NCI-H82 treated with DMSO at 0.1 percent for 48 hours (cell line): ENCODE results near the gene WDR49.
"Not testable (repeated sequence)": the region's sequence is repeated elsewhere in the genome, so short reads cannot be mapped to it uniquely, and the experiment has no call there.

Experiments
- DNase-seq: peaks from one replicate; lab custom pipeline; 2025; ENCODE audit not compliant: unreplicated experiment; lab: John Stamatoyannopoulos, UW

WDR49 gene

DNA sequence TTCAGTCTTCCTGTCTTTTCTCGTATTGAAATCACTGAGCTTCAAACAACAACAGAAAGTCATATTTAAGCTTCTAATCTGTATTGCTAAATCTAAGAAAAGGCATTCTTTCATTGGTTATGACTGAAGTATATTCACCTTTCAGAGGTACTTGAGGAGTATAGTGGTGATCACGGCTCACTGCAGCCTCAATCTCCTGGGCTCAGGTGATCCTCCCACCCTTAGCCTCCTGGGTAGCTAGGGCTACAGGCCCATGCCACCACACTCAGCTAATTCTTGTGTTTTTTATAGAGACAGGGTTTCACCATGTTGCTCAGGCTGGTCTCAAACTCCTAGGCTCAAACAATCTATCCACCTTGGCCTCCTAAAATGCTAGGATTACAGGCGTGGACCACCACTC is 38.7 kb downstream of the WDR49 start:
- DNase-seq: no peak

DNA sequence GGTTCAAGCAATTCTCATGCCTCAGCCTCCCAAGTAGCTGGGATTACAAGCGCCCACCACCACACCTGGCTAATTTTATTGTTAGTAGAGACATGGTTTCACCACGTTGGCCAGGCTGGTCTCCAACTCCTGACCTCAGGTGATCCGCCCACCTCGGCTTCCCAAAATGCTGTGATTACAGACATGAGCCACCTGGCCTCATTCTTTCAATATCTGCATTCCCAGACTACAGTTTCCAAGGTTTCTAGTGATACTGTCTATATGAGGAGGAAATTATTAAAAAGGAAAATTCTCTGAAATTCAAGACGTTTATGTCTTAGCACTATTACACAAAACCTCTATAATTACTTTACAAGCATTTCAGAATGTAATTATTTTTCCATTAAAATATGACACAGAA is 39.5 kb downstream of the WDR49 start:
- DNase-seq: not testable (repeated sequence)

DNA sequence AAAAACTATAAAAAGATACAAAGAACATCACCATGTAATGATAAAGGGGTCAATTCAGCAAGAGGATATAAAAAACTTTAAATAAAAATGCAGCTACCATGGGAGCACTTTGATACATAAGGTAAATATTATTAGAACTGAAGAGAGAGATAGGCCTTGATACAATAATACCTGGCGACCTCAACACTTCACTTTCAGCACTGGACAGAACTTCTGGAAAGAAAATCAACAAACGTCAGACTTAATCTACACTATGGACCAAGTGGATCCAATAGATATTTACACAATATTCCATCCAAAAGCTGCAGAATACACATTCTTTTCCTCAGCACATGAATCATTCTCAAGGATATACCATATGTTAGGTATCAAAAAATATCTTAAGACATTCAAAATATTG is 42.0 kb downstream of the WDR49 start:
- DNase-seq: no peak

DNA sequence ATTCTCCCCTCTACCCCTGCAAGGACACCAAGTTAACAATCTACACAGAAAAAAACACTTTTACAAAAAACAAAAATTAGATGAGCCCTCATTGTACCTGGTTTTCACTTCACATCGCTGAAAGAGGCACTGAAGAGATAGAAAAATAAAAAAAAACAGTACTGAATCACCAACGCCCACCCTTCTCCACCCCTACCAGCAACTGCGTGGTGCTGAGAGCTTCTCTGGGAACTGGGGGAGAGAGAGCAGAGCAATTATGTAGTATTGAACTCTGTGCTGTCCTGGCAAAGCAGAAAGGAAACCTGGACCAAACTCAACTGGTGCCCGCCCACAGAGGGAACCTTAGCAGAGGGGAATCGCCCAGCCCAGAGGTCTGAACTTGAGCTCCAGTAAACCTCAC is 44.6 kb downstream of the WDR49 start:
- no peak for DNase-seq

DNA sequence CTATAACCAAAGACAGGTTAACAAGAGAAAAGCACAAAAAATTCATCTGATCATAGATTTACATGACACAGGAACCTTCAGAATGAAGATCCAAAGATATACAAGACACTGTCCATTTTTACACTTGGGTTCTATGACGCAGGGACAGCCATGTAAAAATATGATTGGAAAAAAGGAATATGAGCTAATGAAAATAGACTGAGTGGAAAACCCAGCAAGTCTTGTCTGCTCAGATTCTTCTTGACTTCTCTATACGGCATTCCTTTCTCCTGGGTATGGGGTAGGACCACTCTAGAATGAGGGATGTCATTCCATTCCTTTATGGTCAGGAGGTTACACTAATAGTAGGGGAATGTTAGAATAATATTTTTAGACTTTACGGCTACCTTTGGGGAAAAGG is 46.9 kb downstream of the WDR49 start:
- DNase-seq: no peak

DNA sequence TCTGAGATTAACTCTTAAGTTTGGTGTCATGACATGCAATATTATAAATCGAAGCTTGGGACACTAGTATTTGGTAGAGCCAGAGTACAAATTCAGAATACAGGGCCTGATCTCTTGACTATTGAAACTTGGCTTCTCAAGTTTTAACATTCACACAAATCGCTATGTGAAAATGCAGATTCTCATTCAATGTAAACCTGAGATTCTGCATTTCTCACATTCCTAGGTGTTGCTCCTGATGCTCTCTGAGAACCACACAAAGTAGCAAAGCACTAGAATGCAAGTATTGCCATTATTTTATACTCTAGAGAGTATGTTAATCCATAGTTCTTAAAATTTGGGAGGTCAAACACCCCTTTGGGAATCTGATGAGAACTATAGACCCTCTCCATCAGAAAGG is 47.9 kb downstream of the WDR49 start:
- DNase-seq: no peak

DNA sequence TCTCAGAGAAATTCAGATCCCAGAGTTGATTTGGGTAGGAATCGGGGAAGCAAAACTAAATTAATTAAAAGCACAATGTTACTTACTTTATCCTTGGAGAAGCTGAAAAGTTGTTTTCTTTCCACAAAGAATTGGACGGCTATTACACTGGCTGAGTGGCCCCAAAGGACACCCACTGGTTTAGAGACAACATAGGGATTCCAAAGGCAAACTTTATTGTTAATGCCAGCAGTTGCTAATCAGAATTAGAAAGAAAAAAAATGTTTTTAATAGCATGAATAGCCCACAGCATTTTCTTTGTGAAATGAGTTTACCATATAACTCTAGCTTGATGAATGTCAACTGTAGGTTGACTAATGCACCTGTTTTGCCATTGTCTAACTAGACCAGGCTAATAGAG is 51.7 kb downstream of the WDR49 start:
- no peak for DNase-seq

DNA sequence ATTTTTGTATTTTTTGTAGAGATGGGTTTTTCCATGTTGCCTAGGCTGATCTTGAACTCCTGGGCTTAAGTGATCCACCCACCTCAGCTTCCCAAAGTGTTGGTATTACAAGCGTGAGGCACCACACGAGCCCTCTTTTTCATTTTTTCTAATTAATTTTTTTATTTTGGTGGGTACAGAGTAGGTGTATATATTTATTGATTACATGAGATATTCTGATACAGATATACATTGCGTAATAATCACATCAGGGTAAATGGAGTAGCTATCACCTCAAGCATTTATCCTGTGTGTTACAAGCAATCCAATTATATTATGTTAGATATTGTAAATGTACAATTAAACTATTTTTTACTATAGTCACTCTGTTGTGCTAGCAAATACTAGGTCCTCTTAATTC is 66.1 kb downstream of the WDR49 start:
- no peak for DNase-seq

DNA sequence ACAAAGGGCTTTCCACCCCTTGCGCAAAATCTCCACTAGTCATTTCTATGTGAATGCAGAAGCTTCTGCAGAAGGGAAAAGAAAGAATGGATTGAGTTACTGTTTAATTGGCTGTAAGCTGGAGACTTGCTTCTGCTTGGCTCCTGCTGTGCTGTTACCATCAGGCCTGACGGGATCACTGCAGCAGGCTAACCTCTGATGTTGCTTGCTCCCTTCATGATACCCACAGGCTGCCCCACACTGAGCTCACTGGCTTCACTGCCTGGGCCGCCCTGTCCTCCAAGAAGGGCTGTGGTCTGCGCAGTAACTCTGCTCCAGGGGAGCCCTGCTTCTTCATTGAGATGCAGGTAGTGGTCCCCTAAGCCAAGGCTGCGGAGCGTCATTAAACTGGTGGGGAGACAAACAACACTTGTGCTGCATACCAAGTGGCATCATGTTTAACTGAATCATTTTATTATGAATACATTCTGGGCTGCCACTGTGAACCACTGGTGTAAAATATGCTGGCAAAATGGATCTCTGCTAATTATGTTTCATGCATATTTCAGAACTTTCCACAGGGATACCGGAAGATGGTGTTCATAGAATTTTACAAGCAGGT is 78.6 kb downstream of the WDR49 start:
- no peak for DNase-seq

DNA sequence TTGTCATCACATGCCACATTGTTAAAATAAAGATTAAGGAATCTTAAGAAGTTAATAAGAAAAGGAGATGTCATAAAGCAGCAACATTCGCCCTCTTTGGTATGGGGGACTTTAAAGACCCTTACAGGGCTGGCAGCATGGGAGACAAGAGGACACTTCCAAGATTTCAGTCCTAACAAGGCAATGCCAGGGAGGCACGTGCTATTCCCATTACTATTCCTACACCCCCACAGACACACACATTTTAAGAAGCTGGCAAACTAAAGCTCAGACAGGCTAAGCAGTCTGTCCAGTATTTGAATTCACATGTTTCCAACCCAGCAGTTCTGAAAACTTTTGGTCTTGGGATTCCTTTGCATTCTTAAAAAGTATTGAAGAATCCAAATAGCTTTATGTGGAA is 80.8 kb downstream of the WDR49 start:
- no peak for DNase-seq

DNA sequence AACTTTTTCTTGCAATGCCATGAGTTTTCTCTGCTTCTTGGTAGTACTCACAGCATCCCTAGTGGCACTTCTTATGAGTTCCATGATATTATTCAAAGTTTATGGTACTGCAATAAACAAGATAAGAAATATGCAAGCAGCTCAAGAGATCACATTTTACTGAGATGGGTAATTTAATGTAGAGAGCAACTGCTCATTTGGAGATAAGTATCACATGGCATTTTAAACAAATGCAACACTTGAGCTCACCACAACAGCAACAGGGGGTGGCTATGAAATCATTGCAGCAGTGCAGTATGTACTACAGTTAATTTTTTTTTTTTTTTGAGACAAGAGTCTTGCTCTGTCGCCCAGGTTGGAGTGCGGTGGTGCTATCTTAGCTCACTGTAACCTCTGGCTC is 85.1 kb downstream of the WDR49 start:
- DNase-seq: no peak

DNA sequence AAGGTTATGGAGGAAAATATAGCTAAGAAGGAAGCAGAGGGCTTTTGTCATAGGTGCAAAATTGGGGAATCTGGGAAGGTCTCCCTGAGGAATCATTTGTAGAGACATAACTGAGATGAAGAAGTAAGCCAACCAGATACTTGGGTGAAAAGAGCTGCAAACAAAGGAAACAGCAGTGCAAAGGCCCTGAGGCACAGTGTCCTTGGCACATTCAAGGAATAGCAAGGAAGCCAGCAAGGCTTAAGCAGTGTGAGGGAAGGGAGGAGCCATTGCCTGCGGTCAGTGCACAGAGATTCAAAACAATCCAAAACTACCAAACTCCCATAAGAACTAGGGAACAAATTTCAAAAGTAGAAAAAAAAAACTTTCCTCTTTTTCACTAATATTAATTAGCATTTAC is 88.3 kb downstream of the WDR49 start:
- DNase-seq: no peak

DNA sequence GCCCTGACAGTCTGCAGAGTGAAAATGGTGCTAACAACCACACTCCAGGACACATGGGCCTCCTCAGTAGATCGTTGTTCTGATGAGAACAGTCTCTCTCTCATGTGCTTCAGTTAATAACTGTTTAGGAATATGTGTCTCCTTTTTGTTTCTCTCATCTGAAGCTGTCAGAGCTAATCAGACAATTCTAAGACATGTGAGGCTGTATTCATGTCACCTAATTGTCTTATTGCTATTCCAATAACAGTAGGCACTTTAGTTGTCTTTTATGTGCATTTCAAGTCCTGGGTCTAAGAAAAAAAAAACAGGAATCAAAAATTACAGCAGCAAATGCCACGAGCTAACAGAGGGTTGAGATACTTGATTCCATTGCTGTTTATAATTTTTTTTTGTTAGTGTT is 89.1 kb downstream of the WDR49 start:
- DNase-seq: no peak

DNA sequence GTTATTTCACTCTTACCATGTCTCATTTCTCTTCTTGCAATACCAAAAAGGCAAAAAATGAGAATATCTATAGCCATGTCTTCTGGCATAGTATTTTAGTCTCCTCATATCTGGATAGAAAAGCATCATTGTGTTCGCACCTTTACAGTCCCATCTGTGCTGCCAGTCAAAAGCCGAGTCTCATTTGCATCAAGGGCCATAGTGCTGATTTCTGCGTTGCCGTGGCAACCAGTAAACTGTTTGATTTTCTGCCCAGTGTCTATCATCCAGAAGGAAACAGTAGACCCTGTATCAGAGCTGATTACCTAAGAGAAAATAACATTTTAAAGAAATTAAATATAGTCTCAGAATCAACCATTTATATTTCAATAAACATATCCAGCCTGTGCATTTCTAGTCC is 93.8 kb downstream of the WDR49 start:
- DNase-seq: no peak

DNA sequence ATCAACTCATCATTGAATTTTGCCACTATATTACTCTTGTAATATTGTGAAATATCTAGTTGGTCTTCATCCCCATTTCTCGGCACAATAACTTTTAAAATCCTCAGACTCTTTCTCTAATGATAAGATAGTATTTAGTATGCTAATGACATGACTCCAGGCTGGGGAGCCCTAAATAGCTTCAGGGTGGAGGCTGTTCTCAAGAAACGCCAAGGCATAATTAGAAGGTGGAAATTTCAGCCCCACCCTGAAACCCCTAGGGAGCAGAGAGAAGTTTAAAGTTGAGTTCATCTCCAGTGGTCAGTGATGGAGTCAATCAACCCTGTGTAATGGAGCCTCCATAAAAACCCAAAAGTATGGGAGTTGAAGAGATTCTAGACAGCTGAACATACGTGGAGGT is 98.8 kb downstream of the WDR49 start:
- no peak for DNase-seq

DNA sequence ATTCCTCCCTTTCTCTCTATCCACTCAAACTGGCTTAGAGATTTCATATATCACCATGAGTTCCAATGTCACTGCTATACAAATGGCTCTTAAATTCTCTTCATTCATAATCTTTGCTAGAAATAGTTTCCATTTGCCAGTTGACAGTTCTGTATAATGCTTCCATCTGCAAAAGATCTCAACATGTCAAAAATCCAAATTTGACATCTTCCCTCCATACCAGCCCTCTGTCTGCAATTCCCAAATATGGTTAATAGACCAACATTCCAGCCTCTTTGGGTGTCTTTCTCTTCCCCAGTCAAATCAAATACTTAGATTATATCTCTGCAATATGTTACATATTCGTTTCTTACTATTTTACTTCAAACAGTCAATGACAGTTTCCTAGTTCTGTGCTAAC is 115.7 kb downstream of the WDR49 start:
- DNase-seq: no peak

DNA sequence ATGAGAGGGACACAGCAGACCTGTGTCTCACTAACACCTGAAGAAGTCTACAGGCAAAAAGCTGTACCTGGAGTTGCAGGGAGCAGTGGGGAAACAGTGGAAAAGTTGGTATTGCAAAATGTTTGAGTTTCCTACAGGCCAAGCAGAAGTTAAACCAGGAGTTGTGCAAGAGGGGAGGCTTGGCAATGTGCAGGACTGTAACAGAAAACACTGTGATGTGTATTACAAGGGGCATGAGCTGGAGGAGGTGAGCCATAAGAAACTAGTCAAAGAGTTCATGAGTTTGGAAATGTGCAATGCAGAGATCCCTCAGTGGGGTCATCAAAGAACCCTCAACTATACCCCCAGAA is 132.8 kb downstream of the WDR49 start:
- no peak for DNase-seq

DNA sequence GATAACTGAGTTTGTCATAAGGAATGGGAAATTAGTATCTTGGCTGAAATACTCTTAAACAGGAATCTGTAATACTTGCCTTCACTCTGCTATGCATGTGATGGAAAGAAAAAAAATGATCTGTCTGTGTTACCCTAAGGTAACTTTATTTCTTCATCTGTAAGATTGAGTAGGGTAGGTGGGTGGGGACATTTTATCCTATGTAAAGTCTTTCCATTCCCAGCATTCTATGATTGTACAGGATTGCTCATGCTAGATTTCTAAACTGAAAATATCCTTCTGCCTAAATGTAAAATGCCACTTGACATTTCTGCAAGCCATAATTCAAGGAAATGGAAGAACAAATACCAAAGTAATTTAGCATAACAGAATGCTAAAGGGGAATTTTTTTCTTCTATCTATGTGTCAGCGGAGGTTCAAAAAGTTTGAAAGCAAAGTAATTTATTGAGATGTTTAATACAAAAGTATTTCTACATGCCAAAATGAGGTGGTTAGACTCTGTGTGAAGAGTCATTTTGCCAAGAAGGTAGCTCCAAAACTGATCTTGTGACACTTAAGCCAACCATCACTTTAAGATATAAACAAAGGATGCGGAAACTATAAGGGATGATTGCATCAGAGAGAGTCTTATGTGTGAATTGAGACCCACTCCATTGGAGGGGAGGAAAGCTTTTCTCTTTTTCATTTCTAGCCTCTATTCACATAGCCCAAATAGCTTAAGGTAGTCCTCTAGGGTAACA is 133.3 kb downstream of the WDR49 start:
- DNase-seq: no peak

DNA sequence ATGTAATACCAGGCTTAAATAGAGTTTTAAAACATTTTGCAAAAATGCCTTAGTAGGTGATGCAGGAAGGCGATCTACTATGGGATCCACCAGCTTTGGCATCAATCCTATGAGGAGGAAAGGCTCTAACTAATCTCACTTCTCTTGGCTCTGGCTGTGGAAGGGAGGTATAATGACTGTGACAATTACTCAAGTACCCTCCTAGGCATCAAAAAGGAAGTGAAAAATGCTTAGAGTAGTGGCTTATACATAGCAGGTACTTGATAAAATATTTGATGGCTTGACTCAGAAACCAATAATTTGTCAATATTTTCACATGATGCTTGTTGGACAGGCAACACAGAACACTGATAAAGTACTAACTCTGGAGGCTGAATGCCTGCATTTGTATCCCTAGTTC is 145.8 kb downstream of the WDR49 start:
- DNase-seq: no peak

DNA sequence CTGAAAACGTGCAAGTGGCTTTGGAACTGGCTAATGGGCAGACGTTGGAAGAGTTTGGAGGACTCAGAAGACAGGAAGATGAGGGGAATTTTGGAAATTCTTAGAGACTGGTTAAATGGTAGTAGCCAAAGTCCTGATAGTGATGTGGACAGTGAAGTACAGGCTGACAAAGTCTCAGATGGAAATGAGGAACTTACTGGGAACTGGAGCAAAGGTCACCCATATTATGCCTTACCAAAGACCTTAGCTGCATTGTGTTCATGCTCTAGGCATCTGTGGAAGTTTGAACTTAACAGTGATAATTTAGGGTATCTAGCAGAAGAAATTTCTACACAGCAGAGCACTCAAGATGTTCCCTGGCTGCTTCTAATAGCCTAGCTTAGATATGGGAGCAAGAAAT is 151.3 kb downstream of the WDR49 start:
- DNase-seq: no peak

DNA sequence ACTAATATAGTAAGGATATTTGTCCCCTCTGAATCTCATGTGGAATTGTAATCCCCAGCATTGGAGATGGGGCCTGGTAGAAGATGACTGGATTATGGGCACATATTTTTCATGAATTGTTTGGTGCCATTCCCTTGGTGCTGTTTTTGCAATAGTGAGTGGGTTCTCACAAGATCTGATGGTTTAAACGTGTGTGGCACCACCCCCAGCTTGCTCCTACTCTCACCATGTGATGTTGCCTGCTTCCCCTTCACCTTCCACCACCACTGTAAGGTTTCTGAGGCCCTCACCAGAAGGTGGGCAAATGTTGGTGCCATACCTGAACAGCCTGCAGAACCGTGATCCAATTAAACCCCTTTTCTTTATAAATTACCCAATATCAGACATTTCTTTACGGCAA is 151.8 kb downstream of the WDR49 start:
- DNase-seq: no peak

DNA sequence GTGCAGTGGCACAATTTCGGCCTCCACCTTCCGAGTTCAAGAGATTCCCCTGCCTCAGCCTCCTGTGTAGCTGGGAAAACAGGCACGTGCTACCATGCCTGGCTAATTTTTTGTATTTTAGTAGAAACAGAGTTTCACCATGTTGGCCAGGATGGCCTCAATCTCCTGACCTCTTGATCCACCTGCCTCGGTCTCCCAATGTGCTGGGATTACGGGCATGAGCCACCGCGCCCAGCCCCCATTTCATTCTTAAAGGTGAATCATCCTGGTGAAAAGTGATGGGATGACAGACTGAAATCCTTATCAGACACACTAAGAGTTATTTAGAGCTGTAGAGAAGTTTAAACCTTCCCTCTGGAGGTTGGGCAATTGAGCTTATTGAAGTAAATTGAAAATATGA is 155.8 kb downstream of the WDR49 start:
- DNase-seq: no peak

DNA sequence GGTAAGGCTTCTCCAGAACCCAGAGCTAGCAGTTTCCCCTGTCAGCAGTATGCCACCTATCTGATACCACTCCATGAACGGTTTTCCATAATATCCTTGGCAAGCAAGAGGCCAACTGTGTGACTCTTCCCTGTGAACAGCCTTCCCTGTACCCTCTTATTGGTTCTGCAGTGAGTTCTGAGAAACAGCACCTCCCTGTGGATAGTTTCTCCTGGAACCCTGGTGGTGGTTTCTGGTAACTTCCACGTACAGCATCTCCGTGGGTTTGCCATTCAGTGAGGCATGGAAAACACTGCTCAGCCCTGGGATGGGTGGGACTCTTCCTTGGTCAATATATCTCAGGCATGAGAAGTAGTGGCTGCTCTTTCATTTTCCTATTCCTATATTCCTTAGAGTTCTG is 160.5 kb downstream of the WDR49 start:
- DNase-seq: no peak
